Lower lobe of right lung (tissue), 2 donors: Measurements from ENCODE around the gene CCKAR. TPM values are rescaled to one million over a fixed set of nuclear protein-coding genes. Genes with fewer than 3 reads are reported as not detected.

Experiments
- ATAC-seq, 2 donors: fragments of 200-7000 bp; cut with Tn5 transposase; one replicate each; pipeline ENCODE4 v1.9.1; 2020 to 2022; ENCODE audit warnings: mild to moderate bottlenecking in 2 of 2, moderate library complexity in 2 of 2
- DNase-seq: peaks from one replicate; pipeline ENCODE4 v3.0.0-alpha.2; 2020
- H3K27ac ChIP-seq: fragments of 200-600 bp; one replicate; pipeline ENCODE4 v1.8.0; 2022
- H3K27me3 ChIP-seq: fragments of 200-600 bp; one replicate; pipeline ENCODE4 v1.8.0; 2022; ENCODE audit warnings: low read depth
- H3K36me3 ChIP-seq: fragments of 200-600 bp; one replicate; pipeline ENCODE4 v1.8.0; 2022; ENCODE audit warnings: mild to moderate bottlenecking
- H3K4me1 ChIP-seq: fragments of 200-600 bp; one replicate; pipeline ENCODE4 v1.8.0; 2022
- H3K4me3 ChIP-seq: fragments of 200-600 bp; one replicate; pipeline ENCODE4 v1.8.0; 2022; ENCODE audit warnings: mild to moderate bottlenecking
- H3K9me3 ChIP-seq: fragments of 200-600 bp; one replicate; pipeline ENCODE4 v1.8.0; 2022
- CTCF ChIP-seq: fragments of 200-600 bp; IDR thresholded peaks from one replicate; pipeline ENCODE4 v1.8.0; 2022; ENCODE audit warnings: antibody characterized with exemption, mild to moderate bottlenecking
- intact Hi-C: fragments of 100-400 bp; cut with DNase I; formaldehyde crosslinking; loops from one replicate; pipeline ENCODE4 v1.11.0; 2022
- total RNA-seq: library from RNA; stranded (reverse); fragmentation: NEBNext Ultra II Directional; extraction: Animal tissue kit (Norgen Biotek cat#: 25700); gene quantifications from one replicate; pipeline ENCODE4 v1.2.1, GENCODE V29; 2021
- donor health status: DM: no; HTN: yes; CAD: no; lungs with severe emphysema.

Gene CCKAR
- total RNA-seq, 1 donor from 2014 or later, result not detected

GRCh38 chr4:26450418-26450817 lies 39.9 kb downstream of the CCKAR start:
- no peaks in the 10 kb centered on the region for H3K27me3 ChIP-seq
- ATAC-seq (no peak), DNase-seq (no peak)
- no peak overlapping the region for H3K27ac ChIP-seq
- H3K9me3 ChIP-seq, result no peaks in the 10 kb centered on the region
- no peaks in the 10 kb centered on the region for H3K36me3 ChIP-seq
- no peak overlapping the region for H3K4me3 ChIP-seq
- TF ChIP-seq CTCF, result no peak
- H3K4me1 ChIP-seq, result no peaks in the 10 kb centered on the region
- intact Hi-C loops, result no loop called here

GRCh38 chr4:26447378-26447777 lies 42.9 kb downstream of the CCKAR start:
- no peak for DNase-seq
- H3K9me3 ChIP-seq, result no peaks in the 10 kb centered on the region
- intact Hi-C loops, result no loop called here
- no peaks in the 10 kb centered on the region for H3K36me3 ChIP-seq
- no peak overlapping the region for H3K27ac ChIP-seq
- ATAC-seq, result no peak
- no peak for TF ChIP-seq CTCF
- no peaks in the 10 kb centered on the region for H3K4me1 ChIP-seq
- no peaks in the 10 kb centered on the region for H3K27me3 ChIP-seq
- no peak overlapping the region for H3K4me3 ChIP-seq

- no peak for TF ChIP-seq CTCF
- intact Hi-C loops, result no loop called here
- no peaks in the 10 kb centered on the region for H3K9me3 ChIP-seq
- H3K27ac ChIP-seq, result no peak overlapping the region
- H3K4me3 ChIP-seq, result no peak overlapping the region
- no peak for DNase-seq
- peaks cover 10% of the 10 kb centered on the region for H3K36me3 ChIP-seq
- H3K4me1 ChIP-seq, result no peaks in the 10 kb centered on the region
- H3K27me3 ChIP-seq, result no peaks in the 10 kb centered on the region
- no peak for ATAC-seq
Observed at GRCh38 chr4:26441771-26442170, 48.5 kb downstream of the CCKAR start.

GRCh38 chr4:26441102-26441501 lies 49.2 kb downstream of the CCKAR start:
- no peaks in the 10 kb centered on the region for H3K4me1 ChIP-seq
- ATAC-seq (no peak), DNase-seq (no peak)
- H3K9me3 ChIP-seq, result no peaks in the 10 kb centered on the region
- H3K4me3 ChIP-seq, result no peak overlapping the region
- H3K27ac ChIP-seq, result no peak overlapping the region
- intact Hi-C loops, result no loop called here
- H3K36me3 ChIP-seq, result peaks cover 14% of the 10 kb centered on the region
- TF ChIP-seq CTCF, result no peak
- no peaks in the 10 kb centered on the region for H3K27me3 ChIP-seq

- H3K27me3 ChIP-seq, result no peaks in the 10 kb centered on the region
- intact Hi-C loops, result no loop called here
- peaks cover 3% of the 10 kb centered on the region for H3K4me1 ChIP-seq
- TF ChIP-seq CTCF, result no peak
- H3K27ac ChIP-seq, result no peak overlapping the region
- ATAC-seq (no peak), DNase-seq (no peak)
- H3K9me3 ChIP-seq, result no peaks in the 10 kb centered on the region
- H3K4me3 ChIP-seq, result no peak overlapping the region
- peaks cover 55% of the 10 kb centered on the region for H3K36me3 ChIP-seq
Observed at GRCh38 chr4:26434030-26434639, 56.1 kb downstream of the CCKAR start.

GRCh38 chr4:26433556-26433955 lies 56.7 kb downstream of the CCKAR start:
- TF ChIP-seq CTCF, result no peak

More at GRCh38 chr4:26433556-26433955, 56.7 kb downstream of the CCKAR start:
- DNase-seq (no peak), ATAC-seq (no peak)
- Histone ChIP-seq H3K9me3 (no peaks in the 10 kb centered on the region), H3K27ac (no peak overlapping the region), H3K36me3 (peaks cover 60% of the 10 kb centered on the region), H3K4me1 (peaks cover 3% of the 10 kb centered on the region), H3K27me3 (no peaks in the 10 kb centered on the region), H3K4me3 (no peak overlapping the region)
- intact Hi-C loops, result no loop called here
